ENCODE data around the gene CIT. TPM values are rescaled to one million over a fixed set of nuclear protein-coding genes. Genes with fewer than 3 reads are reported as not detected.

Gene CIT
- total and polyA plus RNA-seq, 2 donors (not counting 3 experiments of a cell fraction or from before 2014, with no cell fraction given): 13.3 to 61.8 TPM

DNA sequence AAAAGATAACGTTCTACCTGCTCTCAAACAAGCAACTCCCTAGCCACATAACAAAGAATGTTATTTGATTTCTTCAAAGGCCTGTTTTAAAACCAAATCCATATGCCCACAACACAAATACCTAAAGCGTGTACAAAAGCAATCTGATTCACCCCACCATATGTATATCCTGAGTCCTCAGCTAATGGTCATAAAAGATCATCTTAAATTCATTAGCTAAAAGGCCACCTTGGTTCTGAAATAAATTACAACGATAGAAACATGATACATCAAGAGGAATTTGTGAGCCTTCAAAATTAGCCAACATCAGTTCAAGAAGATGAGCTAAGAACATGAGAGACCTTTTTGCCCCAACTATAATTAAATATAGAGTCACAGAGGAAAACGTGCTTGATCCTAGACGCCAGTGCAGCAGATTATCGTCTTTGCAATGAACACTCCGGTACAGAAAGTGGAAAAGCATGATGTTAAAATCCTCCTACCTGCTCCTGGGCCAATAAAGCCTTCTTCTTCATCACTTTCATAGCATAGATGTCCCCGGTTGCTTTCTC, 20.0 kb downstream of the CIT start:
- H3K9me1 ChIP-seq (replicated peaks; ENCODE audit: control insufficient read depth, extremely low read depth, insufficient read depth, low read length): no peaks in the 10 kb centered on the region
- peaks cover 16% of the 10 kb centered on the region for H3K79me2 ChIP-seq (ENCODE audit: control insufficient read depth, insufficient read depth, low read length)
- intact Hi-C loops (cut with micrococcal nuclease): no loop called here
- no peaks in the 10 kb centered on the region for H3K9me3 ChIP-seq (replicated peaks; ENCODE audit: control insufficient read depth, insufficient read depth, low read length)
- H4K20me1 ChIP-seq (replicated peaks; ENCODE audit: control insufficient read depth, extremely low read depth, insufficient read depth, low read length): no peaks in the 10 kb centered on the region
- dilution Hi-C loops (cut with MboI; ENCODE audit: extremely low pct_ligation_motif_present, low sequenced_read_pairs): no loop called here
- DNase-seq (ENCODE audit: low read depth, low spot score) (no peak), FAIRE-seq (no peak)
- H3K4me3 ChIP-seq (replicated peaks in 1 of 3; ENCODE audit: insufficient read depth in 1 of 3, low read depth in 1 of 3, low read length in 3 of 3): no peak overlapping the region
- no peak overlapping the region for H3K27ac ChIP-seq (ENCODE audit: insufficient read depth, low read depth, low read length)
- no peak overlapping the region for H3K4me2 ChIP-seq (ENCODE audit: insufficient read depth, low read length)
- ChIA-PET CTCF (no interaction called here), POLR2A (no interaction called here)
- TF ChIP-seq POLR2A (IDR thresholded peaks at IDR 0.05; ENCODE audit: low read depth, low read length) (no peak), GATA2 (IDR thresholded peaks at IDR 0.05; ENCODE audit: insufficient read depth, insufficient read length, low read depth, low read length) (no peak), JUN (IDR thresholded peaks at IDR 0.05; ENCODE audit: borderline replicate concordance, insufficient read depth, insufficient read length, low read depth) (no peak), EZH2 (IDR thresholded peaks at IDR 0.05; ENCODE audit: borderline replicate concordance, low read depth, low read length, severe bottlenecking) (no peak), POLR2AphosphoS5 (IDR thresholded peaks at IDR 0.05; ENCODE audit: insufficient read depth, low read depth, low read length) (no peak), FOS (IDR thresholded peaks at IDR 0.05; ENCODE audit: borderline replicate concordance, insufficient read depth, low read length) (no peak), MYC (IDR thresholded peaks at IDR 0.05; ENCODE audit: low read depth, low read length) (no peak)
- TF ChIP-seq, protein P1, sequence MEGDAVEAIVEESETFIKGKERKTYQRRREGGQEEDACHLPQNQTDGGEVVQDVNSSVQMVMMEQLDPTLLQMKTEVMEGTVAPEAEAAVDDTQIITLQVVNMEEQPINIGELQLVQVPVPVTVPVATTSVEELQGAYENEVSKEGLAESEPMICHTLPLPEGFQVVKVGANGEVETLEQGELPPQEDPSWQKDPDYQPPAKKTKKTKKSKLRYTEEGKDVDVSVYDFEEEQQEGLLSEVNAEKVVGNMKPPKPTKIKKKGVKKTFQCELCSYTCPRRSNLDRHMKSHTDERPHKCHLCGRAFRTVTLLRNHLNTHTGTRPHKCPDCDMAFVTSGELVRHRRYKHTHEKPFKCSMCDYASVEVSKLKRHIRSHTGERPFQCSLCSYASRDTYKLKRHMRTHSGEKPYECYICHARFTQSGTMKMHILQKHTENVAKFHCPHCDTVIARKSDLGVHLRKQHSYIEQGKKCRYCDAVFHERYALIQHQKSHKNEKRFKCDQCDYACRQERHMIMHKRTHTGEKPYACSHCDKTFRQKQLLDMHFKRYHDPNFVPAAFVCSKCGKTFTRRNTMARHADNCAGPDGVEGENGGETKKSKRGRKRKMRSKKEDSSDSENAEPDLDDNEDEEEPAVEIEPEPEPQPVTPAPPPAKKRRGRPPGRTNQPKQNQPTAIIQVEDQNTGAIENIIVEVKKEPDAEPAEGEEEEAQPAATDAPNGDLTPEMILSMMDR (IDR thresholded peaks at IDR 0.05; ENCODE audit: extremely low read depth in 1 of 2, insufficient read depth in 1 of 2, low read depth in 1 of 2, low read length in 2 of 2): no peak
- TF ChIP-seq, protein P2, sequence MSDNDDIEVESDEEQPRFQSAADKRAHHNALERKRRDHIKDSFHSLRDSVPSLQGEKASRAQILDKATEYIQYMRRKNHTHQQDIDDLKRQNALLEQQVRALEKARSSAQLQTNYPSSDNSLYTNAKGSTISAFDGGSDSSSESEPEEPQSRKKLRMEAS (IDR thresholded peaks at IDR 0.05; ENCODE audit: insufficient read depth, insufficient read length): no peak
- H3K27me3 ChIP-seq (ENCODE audit: control insufficient read depth in 2 of 2, insufficient read depth in 2 of 2, low read length in 2 of 2): no peaks in the 10 kb centered on the region
- no TSS peak for BruUV-seq (replicated peaks)
- H3K9ac ChIP-seq (replicated peaks; ENCODE audit: extremely low read depth, insufficient read depth, low read length): no peak overlapping the region
- no peaks in the 10 kb centered on the region for H3K4me1 ChIP-seq (ENCODE audit: control insufficient read depth, extremely low read depth, insufficient read depth, low read length)
- peaks cover 0 to 2% of the 10 kb centered on the region in 2 experiments for H3K36me3 ChIP-seq (ENCODE audit: control insufficient read depth in 2 of 2, extremely low read depth in 1 of 2, insufficient read depth in 2 of 2, low read length in 2 of 2)
- H2AFZ ChIP-seq (ENCODE audit: low read depth, low read length): no peak overlapping the region
